ENCODE results near the gene TMEM161B.
A peak's percentile ranks its signal among the peaks of the same experiment; 100 is the strongest.
"Not testable (repeated sequence)": the region's sequence is repeated elsewhere in the genome, so short reads cannot be mapped to it uniquely, and the experiment has no call there.

The TMEM161B gene

DNA sequence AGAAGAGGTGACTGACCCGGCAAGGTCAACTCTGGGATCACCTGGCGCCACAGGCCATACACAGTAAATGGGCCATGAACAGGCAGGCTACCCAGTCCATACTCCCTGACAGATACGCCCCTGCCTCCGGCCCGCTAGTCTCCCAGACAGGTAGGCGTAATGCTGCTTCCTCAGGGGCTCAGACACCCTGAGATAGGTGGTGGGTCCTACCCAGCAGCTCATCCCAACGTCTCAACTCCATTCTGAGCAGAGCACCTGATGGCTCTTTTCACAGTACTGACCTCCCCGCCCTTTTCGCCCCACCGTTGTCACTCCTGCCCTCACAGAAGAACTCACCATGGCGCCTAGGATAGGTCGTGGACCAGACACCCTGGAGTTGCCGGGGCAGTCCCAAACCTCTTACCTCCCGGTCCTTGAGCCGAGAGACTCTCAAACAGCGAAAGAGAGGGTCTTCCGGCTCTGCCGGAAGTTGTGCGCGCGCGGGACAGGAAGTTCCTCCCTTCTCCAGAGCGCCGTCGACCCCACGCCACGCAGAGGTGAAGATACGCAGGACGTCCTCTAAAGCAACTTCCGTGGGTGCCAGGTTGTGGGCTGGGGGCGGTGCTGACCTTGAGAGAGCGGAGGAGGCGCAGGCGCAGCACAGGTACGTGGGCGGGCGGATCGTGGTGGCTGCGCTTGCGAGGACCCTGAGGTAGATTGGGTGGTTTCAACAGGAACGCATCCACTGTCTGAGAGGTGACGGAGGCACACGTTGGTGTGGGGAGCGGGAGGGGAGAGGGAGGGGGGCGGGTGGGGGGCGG is at the start of gene TMEM161B:
Gene TMEM161B (minus strand): TSS at position 461 of the 800 bp plus-strand sequence. CDS start 122 bp downstream, at position 339.
- DNase-seq (ENCODE audit: low spot score), result peak; percentile 92

DNA sequence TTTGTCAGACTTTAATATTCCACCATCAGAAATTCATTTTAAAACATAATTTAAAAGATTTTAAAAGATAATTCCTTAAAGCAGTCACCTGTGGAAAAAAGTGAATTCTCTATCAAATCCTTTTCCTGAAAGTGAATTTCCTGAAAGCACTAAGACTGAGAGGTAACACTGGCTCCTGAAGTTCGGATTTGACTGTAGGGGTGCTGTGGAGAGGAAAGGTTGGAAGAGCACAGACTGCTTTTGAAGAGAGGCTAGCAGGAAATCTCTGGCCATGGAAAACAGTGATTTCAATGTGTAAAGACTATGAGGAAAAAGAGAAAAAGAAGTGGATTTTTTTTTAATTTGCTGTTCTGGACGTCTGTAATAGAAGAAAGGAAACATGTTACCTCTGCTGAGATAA is 35.7 kb upstream of the TMEM161B start:
- no peak for DNase-seq (ENCODE audit: low spot score)

DNA sequence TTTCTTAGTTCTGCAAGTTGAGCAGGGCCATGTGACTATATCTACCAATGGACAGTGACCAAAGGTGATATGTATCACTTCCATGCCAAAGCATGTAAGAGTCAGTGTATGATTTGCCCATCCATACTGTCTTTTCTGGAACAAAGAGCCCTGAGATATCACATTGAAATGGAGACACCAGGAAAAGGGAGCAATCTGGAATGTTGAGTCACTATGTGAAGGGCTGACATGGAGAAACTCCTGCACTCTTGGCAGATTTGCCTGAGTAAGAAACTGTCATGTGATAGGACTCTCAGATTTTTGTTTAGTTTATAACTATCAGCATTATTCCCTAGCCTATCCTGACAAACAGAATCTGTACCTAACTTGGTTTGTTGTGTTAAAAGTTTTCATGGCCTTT is 29.8 kb upstream of the TMEM161B start:
- DNase-seq (ENCODE audit: low spot score), result peak; percentile 27

DNA sequence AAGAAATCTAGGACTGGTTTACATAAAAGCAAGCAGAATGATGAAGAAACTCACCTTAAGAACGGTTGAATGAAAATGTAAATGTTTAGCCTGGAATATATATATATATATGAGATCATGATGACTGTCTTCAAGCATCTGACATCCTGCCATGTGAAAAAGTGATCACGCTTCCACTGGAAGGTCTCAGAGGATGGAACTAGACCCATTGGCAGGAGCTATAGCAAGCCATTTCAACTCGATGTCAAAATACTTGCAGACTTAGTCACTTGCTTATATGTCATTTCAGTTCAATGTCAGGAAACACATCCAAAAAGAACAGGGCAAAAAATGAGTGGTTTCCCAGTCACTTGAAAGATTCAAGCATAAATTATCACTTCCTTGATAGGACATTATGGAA is 22.2 kb upstream of the TMEM161B start:
- DNase-seq (ENCODE audit: low spot score), result no peak

DNA sequence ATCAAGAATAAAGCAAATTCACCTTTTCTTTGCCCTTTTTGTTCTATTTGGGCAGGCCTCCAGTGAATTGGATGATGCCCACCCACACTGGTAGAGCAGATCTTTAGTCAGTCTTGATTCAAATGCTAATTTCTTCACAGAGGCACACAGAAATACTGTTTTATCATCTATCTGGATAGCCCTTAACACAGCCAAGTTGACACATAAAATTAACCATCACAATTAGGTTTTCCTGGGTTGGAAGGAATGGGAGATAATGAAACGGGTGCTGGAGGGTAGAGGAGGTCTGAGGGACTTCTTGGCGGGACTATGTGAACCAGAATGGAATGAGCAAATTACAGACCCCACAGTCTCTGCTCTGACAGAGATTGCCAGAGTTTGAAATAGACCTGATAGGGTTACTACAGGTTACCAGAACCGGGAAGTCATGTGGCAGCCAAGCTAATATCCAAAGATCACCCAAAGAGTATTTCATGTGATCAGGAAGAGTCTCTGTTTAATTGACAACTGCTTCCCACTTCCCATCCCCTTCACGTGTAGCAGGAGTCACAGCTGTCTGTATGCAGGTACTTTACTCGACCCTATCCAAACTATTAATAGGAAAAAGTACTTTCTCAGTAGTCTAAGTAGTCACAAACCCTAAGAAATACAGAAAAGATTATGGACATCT is 20.0 kb upstream of the TMEM161B start:
- DNase-seq (ENCODE audit: low spot score), result no peak

DNA sequence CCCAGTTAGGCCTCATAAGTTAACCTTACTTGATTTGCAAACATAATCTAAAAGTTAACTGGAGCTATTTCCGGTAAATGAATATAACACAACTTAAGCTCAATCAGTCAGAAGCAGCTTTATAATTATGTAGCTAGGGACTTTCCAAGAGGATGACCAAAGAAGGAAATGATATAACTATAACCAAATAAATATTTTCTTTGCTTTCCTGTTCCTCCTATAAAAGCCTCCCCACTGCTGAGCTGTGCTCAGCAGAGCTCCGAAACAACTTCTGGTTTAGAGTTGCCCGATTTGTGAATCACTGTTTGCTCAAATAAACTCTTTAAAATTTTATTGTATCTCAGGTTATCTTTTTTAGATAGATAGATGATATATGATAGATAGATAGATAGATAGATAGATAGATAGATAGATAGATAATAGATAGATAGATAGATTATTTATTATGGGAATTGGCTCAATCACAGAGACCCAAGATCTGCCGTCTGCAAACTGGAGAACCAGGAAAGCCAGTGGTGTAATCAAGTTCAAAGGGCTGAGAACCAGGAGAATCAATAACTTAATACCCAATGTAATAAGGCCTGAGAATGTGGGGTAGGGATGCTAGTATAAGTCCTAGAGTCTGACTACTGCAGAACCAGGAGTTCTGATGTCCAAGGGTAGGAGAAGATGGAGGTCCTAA is 19.3 kb upstream of the TMEM161B start:
- no peak for DNase-seq (ENCODE audit: low spot score)

DNA sequence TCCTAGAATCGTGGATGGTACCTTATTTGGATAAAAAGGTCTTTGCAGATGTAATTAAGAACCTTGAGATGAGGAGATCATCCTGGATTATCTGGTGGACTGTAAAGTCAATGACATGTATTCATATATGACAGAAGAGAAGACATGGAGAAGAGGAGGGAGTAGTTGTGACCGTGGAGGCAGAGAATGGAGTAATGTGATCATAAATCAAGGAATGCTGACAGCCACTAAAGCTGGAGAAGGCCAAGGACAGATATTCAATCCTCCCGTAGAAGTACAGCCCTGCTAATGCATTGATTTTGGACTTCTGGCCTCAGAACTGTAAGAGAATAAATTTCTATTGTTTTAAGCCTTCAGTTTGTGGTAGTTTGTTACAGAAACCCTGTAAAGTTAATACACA is 18.7 kb upstream of the TMEM161B start:
- DNase-seq (ENCODE audit: low spot score), result no peak

DNA sequence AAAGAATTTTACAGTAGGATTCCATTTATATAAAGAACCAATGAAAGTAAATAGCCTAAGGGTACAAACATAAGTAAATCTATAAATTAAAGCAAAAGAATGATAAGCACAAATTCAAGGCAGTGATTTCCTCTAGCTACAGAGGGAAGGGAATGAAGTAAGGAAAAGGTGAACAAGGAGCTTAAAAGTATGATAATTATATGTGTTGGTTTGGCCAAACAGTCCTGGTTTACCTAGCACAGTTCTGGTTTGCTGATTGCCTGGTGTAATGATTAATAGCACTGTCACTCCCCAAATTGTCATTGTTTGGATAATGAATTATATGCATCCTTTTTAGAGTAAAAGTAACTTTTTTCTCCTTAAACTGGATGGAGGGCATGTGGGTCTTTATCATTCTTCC is 15.0 kb upstream of the TMEM161B start:
- DNase-seq (ENCODE audit: low spot score), result no peak

DNA sequence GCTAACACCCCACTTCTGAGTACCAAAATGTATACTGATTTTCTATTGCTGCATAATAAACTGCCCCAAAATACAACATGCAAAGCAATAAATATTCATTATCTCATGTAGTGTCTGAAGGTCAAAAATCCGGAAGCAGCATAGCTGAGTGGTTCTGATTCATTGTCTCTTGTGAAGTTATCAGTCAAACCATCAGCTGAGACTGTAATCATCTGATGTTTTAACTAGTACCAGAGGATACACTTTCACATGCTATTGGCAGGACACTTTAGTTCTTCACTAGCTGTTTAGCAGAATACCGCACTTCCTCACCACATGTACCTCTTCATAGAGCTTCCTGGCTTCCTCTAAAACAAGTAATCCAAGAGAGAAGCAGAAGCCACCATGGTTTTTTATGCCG is 12.7 kb upstream of the TMEM161B start:
- no peak for DNase-seq (ENCODE audit: low spot score)

DNA sequence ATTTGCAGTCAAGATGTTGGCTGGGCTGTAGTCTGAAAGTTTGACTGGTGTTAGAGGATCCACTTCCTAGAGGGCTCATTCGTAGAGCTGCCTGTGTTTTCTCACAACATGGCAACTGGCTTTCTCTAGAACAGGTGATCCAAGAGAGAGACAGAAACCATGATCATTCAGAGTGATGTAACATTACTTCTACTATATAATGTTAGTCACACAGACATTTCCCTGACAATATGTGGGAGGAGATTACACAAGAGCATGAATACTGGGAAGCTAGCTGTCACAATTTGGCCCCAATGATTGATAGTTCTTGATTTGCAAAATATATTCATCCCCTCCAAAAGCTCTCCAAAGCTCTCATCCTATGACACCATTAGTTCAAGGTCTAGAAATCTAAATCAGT is 10.9 kb upstream of the TMEM161B start:
- no peak for DNase-seq (ENCODE audit: low spot score)

DNA sequence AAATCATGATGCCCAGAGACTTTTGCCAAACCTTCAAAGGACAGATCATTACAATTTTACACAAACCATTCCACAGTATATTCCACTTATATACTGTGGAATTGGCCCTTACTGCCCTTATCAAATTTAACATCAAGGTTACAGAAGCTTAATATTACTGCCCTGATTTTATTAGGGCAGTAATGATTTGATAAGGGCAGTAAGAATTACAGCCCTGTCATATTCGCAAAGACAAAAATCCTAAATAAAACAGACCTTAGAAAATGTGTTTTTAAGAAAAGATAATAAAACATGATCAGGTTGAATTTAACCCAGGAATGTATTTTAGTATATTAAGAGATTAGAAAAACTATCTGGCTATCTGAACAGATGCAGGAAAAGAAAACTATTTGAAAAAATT is 7.7 kb upstream of the TMEM161B start:
- no peak for DNase-seq (ENCODE audit: low spot score)

DNA sequence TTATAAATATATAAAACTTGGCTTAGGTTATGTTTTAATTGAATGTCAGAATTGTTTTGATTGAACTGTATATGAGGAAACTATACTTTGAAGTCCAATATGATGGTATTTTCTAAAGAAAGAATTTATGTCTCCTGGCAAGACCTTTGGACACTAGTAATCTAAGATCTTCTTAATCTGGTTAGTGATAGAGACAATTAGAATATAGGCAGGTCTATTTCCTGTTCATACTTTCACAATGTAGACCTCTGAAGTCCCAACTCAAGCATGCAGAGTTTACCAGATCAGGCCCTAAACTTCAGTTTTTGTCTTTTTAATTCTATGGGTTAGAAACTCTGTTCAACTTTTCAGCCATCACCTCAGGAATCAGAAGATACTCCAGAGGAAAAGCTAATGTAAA is 6.9 kb upstream of the TMEM161B start:
- no peak for DNase-seq (ENCODE audit: low spot score)

DNA sequence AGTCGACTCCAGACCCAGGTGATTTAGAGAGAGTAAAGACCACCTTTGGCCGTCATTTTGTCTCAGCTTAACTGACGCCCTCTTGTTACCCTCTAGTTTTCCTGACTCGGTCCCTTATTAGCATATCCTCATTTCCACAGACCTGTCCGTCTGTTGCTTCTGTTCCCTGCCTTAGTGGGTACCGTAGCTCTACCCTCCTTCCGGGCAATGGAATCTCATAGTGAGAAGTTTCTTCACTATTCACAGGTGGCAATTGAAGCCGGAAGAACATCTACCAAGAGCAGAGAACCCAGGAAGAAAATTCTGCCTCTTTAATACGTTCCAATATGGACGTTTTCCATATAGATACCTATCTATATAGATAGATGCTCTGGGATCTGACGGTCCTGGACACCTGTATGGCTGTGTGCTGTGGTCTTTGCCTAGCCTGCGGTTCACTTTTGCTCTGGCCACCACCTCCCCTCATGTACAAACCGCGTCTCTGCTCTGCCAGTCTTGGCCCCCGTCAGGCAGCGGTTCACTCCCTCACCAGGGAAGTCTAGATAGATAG is 652 bp upstream of the TMEM161B start:
- peak; percentile 36 for DNase-seq (ENCODE audit: low spot score)

DNA sequence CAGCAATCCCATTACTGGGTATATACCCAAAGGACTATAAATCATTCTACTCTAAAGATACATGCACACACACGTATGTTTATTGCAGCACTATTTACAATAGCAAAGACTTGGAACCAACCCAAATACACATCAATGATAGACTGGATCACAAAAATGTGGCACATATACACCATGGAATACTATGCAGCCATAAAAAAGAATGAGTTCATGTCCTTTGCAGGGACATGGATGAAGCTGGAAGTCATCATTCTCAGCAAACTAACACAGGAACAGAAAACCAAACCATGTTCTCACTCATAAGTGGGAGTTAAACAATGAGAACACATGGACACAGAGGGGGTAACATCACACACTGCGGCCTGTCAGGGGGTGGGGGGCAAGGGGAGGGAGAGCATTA is 4.1 kb downstream of the TMEM161B start:
- not testable (repeated sequence) for DNase-seq (ENCODE audit: low spot score)

DNA sequence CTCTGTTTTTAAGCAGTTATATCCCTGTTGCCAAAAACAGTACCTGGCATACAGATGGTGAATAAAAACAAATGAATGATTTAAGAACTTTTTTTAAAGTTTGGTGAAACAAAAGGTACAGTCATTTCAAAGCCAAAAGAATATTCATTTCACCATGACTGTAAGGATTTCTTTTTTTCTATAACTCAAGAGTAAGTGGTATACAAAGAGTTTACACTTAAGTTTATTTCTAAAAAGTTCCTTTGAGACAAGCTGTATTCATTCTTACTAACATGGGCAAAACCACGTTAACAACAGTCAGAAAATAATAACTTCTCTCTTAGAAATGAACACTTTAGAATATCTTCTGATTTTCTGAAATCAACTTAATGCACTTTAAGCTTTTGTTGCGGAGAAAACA is 5.3 kb downstream of the TMEM161B start:
- no peak for DNase-seq (ENCODE audit: low spot score)

DNA sequence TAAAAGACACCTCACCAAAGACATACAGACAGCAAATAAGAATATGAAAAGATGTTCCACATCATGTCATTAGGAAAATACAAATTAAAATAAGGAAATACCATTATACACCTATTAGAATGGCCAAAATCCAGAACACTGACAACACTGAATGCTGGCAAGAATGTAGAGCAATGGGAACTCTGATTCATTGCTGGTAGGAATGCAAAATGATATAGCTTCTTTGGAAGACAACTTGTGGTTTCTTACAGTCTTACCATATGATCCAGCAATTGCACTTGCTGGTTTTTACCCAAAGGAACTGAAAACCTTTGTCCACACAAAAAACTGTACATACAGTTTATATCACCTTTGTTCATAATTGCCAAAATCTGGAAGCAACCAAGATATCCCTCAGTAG is 6.5 kb downstream of the TMEM161B start:
- no peak for DNase-seq (ENCODE audit: low spot score)

DNA sequence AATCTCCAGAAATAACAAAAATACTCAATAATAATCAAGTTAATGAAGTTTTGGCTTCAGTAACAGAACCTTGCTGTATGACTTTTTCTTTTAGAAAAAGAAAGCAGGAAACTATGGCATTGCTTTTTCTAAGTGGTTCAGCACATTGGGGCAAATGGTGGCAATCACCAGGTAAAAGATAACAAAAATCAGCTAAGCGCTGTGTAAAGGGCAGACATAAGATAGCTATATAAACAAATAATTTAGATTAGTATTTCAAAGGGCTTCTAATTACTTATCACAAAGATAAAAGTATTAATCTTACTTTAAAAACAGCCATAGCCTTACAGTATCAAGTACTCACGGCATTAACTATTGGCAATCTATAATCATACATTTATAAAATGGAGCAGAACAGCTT is 10.0 kb downstream of the TMEM161B start:
- DNase-seq (ENCODE audit: low spot score), result no peak

DNA sequence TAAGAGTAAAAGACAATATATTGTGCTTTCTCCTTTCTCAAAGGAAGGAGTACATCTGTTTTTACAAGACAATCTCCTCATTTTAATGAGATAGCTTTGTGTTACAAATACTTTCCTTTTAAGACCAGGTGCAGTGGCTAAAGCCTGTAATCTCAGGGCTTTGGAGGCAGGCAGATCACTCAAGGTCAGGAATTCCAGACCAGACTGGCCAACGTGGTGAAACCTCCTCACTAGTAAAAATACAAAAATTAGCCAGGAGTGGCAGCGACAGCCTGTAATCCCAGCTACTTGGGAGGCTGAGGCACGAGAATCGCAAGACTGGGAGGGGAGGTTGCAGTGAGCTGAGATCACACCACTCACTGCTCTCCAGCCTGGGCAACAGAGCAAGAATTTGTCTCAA is 11.8 kb downstream of the TMEM161B start:
- no peak for DNase-seq (ENCODE audit: low spot score)

DNA sequence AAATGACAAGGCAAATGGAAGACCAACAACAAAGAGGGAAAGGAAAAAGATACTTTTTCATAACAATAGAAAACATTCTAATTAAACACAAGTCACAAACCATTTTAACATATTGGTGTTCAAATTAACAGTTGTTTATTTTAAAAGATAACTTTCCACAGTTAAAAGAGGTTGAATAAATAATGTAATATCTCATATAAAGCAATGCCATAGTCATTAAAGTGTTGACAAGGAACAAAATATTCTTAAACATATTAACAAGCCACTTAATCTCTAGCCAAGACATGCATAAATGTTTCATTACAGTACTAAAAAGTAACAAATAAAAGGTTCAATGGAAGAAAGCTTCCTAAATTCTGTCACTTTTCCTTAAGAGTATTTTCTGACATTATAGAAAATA is 12.6 kb downstream of the TMEM161B start:
- DNase-seq (ENCODE audit: low spot score), result no peak

DNA sequence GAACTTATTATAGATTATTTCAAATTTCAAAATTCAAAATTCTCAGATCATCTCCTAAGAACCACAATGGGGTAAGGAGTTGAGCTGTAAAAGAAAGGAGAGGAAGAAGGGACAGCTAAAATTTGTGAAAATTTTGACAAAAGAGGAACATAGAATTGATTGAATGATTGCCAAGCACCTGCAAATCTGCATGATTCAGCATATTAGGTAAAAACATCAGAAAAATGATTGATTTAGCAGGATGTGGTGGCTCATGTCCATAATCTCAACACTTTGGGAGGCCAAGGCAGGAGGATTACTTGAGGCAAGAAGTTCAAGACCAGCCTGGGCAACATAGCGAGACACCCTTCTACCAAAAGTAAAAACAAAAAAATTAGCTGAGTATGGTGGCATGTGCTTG is 14.3 kb downstream of the TMEM161B start:
- DNase-seq (ENCODE audit: low spot score), result no peak

DNA sequence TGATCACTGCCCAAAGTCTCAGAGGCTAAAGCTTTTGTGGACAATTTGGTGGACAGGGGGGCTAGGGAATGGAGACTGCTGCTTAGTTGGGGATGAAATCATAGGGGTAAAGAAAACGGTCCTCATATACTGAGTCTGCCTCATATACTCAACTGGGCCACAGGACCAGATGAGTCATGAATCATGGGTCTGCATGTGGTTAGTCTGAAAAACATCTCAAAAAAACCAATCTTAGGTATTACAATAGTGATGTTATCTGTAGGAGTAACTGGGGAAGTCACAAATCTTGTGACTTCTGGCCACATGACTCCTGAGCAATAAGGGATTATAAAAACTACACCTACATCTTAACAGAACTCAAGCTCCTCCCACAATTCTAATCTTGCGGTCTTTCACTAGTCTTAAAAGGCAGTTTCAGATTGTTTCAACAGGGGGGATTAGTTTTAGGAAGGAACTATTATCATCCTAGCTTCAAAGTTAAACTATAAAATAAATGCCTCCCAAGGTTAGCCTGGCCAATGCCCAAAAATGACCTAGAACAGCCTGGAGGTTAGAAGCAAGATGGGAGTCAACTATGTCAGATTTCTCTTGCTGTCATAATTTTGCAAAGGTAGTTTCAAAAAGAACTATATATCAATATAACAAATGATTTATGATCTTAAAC is 17.5 kb downstream of the TMEM161B start:
- DNase-seq (ENCODE audit: low spot score), result no peak

DNA sequence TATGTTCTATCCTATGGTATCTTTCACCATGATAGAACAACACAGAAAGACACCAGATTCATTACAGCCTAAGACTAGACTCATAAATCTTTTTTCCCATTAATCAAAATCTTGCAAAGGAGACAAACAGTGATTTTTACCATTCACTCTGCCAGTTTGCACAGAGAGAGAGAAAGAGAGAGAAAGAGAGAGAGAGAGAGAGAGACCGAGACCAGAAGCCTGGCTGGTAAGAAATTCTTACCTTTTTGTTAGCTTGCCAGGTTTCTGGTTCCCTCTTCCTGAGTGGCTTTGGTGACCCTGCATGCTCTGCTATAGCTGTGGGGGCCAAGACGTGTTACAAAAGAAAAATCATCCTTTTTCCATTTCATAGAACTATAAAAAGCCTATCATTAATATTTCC is 18.6 kb downstream of the TMEM161B start:
- DNase-seq (ENCODE audit: low spot score), result no peak

All from GM03348 (cell line).